Activated naive CD4-positive, alpha-beta T cell treated with Interleukin-2 at 50 U/mL for 16 hours (primary cell): ENCODE results near the gene CDH8.

Experiments used
- DNase-seq: peaks from one replicate; pipeline ENCODE4 v3.0.0-alpha.2; 2020

The CDH8 gene

GRCh38 chr16:62029947-62030346, 6.3 kb downstream of the CDH8 start:
- no peak for DNase-seq

GRCh38 chr16:62022688-62023087, 13.6 kb downstream of the CDH8 start:
- no peak for DNase-seq

- DNase-seq, result no peak
Measured at GRCh38 chr16:62021161-62021581, 15.1 kb downstream of the CDH8 start.

- no peak for DNase-seq
Measured at GRCh38 chr16:62020681-62021080, 15.6 kb downstream of the CDH8 start.

GRCh38 chr16:62019851-62020250, 16.4 kb downstream of the CDH8 start:
- no peak for DNase-seq

- DNase-seq, result no peak
Measured at GRCh38 chr16:62018301-62019060, 17.8 kb downstream of the CDH8 start.

- DNase-seq, result no peak
Measured at GRCh38 chr16:62014319-62014923, 21.8 kb downstream of the CDH8 start.

- no peak for DNase-seq
Measured at GRCh38 chr16:62010186-62010585, 26.1 kb downstream of the CDH8 start.

GRCh38 chr16:61998460-61998859, 37.8 kb downstream of the CDH8 start:
- no peak for DNase-seq

- no peak for DNase-seq
Measured at GRCh38 chr16:61993108-61993507, 43.1 kb downstream of the CDH8 start.

GRCh38 chr16:61987474-61988012, 48.7 kb downstream of the CDH8 start:
- DNase-seq, result no peak

- DNase-seq, result no peak
Measured at GRCh38 chr16:61969077-61969382, 67.2 kb downstream of the CDH8 start.

GRCh38 chr16:61968242-61969076, 67.8 kb downstream of the CDH8 start:
- DNase-seq, result no peak

GRCh38 chr16:61957075-61957855, 79.0 kb downstream of the CDH8 start:
- no peak for DNase-seq

GRCh38 chr16:61952841-61953240, 83.4 kb downstream of the CDH8 start:
- no peak for DNase-seq

- DNase-seq, result no peak
Measured at GRCh38 chr16:61948414-61948813, 87.8 kb downstream of the CDH8 start.

- no peak for DNase-seq
Measured at GRCh38 chr16:61946019-61946418, 90.2 kb downstream of the CDH8 start.

- no peak for DNase-seq
Measured at GRCh38 chr16:61945511-61945910, 90.7 kb downstream of the CDH8 start.

- no peak for DNase-seq
Measured at GRCh38 chr16:61944004-61944403, 92.2 kb downstream of the CDH8 start.

- DNase-seq, result no peak
Measured at GRCh38 chr16:61940611-61941010, 95.6 kb downstream of the CDH8 start.

GRCh38 chr16:61937646-61938045, 98.6 kb downstream of the CDH8 start:
- no peak for DNase-seq

GRCh38 chr16:61936522-61936921, 99.7 kb downstream of the CDH8 start:
- no peak for DNase-seq

GRCh38 chr16:61934601-61935000, 101.6 kb downstream of the CDH8 start:
- no peak for DNase-seq
